GM12865 (cell line): ENCODE data around the gene RAPGEF3.

ENCODE experiments used
- DNase-seq: peaks from one replicate; pipeline ENCODE4 v3.0.0; 2010; ENCODE audit warnings: low read depth
- H3K4me3 ChIP-seq: 2 replicates; pipeline ENCODE4 v1.5.1; 2011; ENCODE audit warnings: mild to moderate bottlenecking, low read depth, low read length, control low read depth
- TF ChIP-seq, protein P1 (sequence below): IDR thresholded peaks from 2 replicates; pipeline ENCODE4 v1.5.1; 2011; ENCODE audit warnings: low read length, control low read depth, low read depth, inconsistent platforms; ENCODE audit not compliant: insufficient read depth; ENCODE audit errors: missing control alignments

Gene RAPGEF3

DNA sequence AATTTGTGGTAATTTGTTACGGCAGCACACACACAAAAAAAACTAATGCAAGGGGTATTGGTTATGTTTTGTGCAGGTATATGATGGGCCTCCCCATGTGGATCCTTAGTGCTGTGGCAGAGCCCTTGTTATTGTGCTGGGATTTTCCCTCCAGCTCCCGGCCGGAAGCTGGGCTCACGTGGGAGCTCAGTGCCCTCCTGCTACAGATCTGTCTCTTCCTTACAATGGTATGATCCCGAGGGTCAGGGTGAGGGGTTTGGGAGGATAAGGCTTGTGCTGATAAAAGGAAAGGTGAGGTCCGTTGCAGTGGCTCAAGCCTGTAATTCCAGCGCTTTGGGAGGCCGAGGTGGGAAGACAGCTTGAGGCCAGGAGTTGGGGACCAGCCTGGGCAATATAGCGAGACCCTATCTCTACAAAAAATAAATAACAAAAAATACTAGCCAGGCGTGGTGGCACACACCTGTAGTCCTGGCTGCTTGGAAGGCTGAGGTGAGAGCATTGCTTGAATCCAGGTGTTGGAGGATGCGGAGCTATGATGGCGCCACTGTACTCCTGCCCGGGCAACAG is 13.5 kb upstream of the RAPGEF3 start:
- TF ChIP-seq, protein P1, sequence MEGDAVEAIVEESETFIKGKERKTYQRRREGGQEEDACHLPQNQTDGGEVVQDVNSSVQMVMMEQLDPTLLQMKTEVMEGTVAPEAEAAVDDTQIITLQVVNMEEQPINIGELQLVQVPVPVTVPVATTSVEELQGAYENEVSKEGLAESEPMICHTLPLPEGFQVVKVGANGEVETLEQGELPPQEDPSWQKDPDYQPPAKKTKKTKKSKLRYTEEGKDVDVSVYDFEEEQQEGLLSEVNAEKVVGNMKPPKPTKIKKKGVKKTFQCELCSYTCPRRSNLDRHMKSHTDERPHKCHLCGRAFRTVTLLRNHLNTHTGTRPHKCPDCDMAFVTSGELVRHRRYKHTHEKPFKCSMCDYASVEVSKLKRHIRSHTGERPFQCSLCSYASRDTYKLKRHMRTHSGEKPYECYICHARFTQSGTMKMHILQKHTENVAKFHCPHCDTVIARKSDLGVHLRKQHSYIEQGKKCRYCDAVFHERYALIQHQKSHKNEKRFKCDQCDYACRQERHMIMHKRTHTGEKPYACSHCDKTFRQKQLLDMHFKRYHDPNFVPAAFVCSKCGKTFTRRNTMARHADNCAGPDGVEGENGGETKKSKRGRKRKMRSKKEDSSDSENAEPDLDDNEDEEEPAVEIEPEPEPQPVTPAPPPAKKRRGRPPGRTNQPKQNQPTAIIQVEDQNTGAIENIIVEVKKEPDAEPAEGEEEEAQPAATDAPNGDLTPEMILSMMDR: no peak
- no peak overlapping the region for H3K4me3 ChIP-seq

DNA sequence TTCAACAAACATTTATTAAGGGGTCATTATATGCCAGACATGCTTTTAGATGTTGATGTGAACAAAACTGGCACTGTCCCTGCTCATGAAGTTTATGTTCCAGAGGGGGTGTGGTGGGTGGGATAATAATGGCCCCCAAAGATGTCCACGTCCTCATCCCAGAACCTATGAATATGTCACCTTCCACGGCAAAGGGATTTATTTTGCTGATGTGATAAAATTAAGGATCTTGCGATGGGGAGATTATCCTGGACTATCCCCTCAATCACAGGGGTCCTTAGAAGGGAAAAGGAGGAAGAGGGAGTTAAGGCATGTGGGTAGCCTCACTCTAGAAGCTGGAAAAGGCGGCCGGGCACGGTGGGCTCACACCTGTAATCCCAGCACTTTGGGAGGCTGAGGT is 12.6 kb upstream of the RAPGEF3 start:
- no peak overlapping the region for H3K4me3 ChIP-seq
- no peak for DNase-seq
- TF ChIP-seq, protein P1: no peak

More for the DNA sequence above, 13.5 kb upstream of the RAPGEF3 start:
- DNase-seq: no peak

DNA sequence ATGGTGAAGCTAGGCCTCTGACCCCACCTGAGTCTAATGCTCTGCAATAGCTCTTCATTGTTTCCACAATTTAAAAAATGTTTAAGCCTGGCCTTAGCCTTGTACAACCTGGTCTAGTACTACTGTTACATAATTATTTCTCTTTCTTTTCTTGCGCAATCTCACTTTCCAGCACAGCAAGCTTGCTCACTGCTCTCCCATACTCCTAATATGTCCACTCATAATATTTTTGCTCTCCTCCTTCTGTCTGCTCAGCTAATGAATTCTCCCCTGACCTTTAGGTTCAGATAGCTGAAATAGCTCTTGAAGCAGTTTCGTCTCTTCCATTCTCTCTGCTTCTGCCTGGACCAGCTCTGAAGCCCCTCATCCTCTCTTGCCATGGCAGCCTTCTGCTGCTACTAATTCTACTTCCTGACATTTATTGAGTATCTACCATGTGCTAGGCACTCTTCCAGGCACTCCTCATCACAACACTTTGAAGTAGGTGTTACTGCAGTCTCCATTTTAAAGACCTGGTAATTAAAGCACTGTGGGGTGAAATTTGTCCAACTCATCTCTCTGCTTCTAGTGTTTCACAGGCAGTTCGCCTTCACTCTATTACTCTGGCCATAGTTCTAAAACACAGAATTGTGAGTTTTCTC is 11.5 kb upstream of the RAPGEF3 start:
- TF ChIP-seq, protein P1: no peak
- DNase-seq: no peak
- no peak overlapping the region for H3K4me3 ChIP-seq

DNA sequence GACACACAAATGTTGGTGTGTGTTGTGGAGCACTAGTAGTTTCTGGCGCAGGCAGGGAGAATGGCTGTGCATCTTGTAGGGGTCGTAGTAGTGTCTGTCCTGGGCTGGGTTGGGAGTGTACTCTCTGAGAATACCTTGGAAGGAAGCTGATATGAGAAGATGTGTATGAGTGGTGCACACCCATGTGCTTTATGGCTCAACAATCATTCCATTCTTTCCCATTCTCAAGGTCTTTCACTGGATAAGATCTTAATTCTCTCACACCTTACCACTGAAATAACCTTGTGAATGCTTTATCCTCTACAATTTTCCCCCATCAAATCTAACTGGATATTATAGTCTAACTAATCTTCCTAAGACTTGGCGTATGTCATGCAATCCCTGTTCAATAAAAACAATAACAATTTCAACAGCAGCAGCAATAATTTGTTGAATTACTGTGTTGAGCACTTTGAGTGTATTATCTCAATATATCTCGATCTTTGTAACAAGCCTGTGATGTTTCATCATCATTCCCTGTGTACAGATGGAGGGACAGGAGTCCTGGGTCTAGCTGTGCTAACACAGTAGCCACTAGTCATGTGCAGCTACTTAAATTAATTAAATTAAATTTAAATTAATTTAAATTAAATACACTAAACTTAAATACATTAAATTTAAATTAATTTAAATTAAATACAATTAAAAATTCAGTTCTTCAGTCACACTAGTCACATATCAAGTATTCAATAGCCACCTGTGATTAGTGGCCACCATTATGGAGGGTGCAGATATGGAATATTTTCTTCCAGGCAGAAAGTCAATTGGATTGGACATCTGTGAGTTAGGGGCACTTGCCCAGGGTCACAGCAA is 10.8 kb upstream of the RAPGEF3 start:
- DNase-seq: no peak
- TF ChIP-seq, protein P1: no peak
- no peak overlapping the region for H3K4me3 ChIP-seq

DNA sequence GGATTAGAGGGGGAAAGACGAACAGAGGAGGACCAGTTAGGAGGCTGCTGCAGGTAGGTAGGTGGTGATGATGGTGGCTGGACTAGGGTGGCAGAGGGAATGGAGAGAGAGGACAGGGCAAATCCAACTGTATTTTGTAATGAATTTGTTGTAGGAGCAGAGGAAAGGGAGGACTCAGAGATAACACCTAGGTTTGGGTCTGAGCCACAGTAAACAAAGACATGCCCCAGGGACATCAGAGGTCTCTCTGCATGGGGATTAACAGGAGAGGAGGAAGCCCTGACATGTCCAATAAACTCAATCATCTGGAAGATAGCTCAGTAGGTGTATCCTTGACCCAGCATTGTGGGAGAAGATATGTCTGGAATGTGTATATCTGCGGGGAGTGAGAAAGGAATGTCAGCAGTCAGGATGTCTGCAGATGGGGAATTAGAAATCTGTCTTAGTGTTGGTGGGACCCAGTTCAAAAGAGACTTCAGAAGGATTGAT is 9.7 kb upstream of the RAPGEF3 start:
- no peak for DNase-seq
- TF ChIP-seq, protein P1: no peak
- no peak overlapping the region for H3K4me3 ChIP-seq

DNA sequence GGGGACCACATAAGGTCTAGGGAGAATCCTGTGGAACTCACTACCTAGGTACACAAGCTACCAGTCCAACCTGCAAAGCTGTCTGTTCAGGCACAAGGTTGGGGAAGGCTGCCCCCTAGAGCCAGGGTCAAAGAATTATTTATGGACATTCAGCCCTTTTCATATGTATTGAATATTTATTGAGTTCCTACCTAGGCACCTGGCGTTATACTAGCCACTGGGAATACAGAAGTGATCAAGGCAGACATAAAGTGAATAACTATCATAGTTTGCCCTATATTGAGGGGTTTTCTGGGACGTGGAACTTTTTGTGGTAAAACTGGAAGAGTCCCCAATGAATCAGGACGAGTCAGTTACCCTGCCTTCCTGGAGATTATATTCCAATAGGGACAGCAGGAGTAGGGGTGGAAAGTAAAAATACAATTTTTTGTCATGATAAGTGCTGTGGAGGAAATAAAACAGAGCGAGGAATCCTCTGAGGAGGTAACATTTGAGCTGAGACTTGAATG is 8.6 kb upstream of the RAPGEF3 start:
- DNase-seq: peak; percentile 85

More for the DNA sequence above, 8.6 kb upstream of the RAPGEF3 start:
- TF ChIP-seq, protein P1: peak; percentile 74
- H3K4me3 ChIP-seq: no peak overlapping the region
